Panc1 (cell line): Measurements from ENCODE around the gene GFOD2. TPM values are rescaled to one million over a fixed set of nuclear protein-coding genes. Genes with fewer than 3 reads are reported as not detected.

Experiments
- ATAC-seq: fragments of 200-7000 bp; cut with Tn5 transposase; 2 replicates; pipeline ENCODE4 v1.9.1; 2020; ENCODE audit warnings: mild to moderate bottlenecking, moderate library complexity
- BruUV-seq: library from RNA; stranded (reverse); fragments of 400-500 nt; replicated peaks from 2 replicates; lab custom pipeline; 2021; lab: Mats Ljungman, UMichigan
- CTCF ChIA-PET: fragments of 300-600 bp; sonication (Branson Sonifier 250); formaldehyde crosslinking; loops from one replicate; lab custom pipeline; 2022; ENCODE audit warnings: antibody characterized with exemption; lab: Charles Lee
- POLR2A ChIA-PET: fragments of 300-600 bp; sonication (Branson Sonifier 250); formaldehyde crosslinking; loops from one replicate; lab custom pipeline; 2022; ENCODE audit warnings: antibody characterized with exemption; lab: Charles Lee
- DNase-seq: peaks from one replicate; pipeline ENCODE4 v3.0.0-alpha.2; 2010; ENCODE audit warnings: low read depth, low spot score
- H3K27ac ChIP-seq: 2 replicates; pipeline ENCODE4 v1.5.1; 2011; ENCODE audit warnings: mild to moderate bottlenecking, low read length, inconsistent platforms
- H3K27me3 ChIP-seq: fragments of 200-500 bp; sonication (Bioruptor generic); 2 replicates; pipeline ENCODE4 v1.6.0; 2014; ENCODE audit warnings: low read length, inconsistent platforms; ENCODE audit not compliant: control insufficient read depth, insufficient read depth
- H3K36me3 ChIP-seq: fragments of 200-500 bp; sonication (Bioruptor generic); 2 replicates; pipeline ENCODE4 v1.5.1; 2014; ENCODE audit warnings: inconsistent platforms, mild to moderate bottlenecking, low read length, moderate library complexity; ENCODE audit not compliant: control insufficient read depth, insufficient read depth
- H3K4me1 ChIP-seq: 2 replicates; pipeline ENCODE4 v1.5.1; 2011; ENCODE audit warnings: inconsistent platforms, mild to moderate bottlenecking, low read length, moderate library complexity; ENCODE audit not compliant: control insufficient read depth, insufficient read depth
- H3K4me3 ChIP-seq, 2 experiments: 2 replicates each; pipeline ENCODE4 v1.5.1; 2011 to 2012; ENCODE audit warnings: low read depth in 2 of 2, low read length in 2 of 2, mild to moderate bottlenecking in 2 of 2, inconsistent platforms in 1 of 2, moderate library complexity in 1 of 2
- H3K9me3 ChIP-seq: fragments of 200-500 bp; sonication (Bioruptor generic); 2 replicates; pipeline ENCODE4 v1.5.1; 2014; ENCODE audit warnings: low read depth, mild to moderate bottlenecking, inconsistent platforms, low read length, moderate library complexity; ENCODE audit not compliant: control insufficient read depth, insufficient read depth
- CTCF ChIP-seq: fragments of 450-650 bp; IDR thresholded peaks from 2 replicates; pipeline ENCODE4 v1.5.1; 2017; ENCODE audit warnings: mild to moderate bottlenecking
- POLR2AphosphoS5 ChIP-seq: IDR thresholded peaks from 2 replicates; pipeline ENCODE4 v1.6.1; 2012; ENCODE audit warnings: mild to moderate bottlenecking, low read depth, low read length, moderate library complexity
- REST ChIP-seq, 2 experiments: IDR thresholded peaks; 2 replicates each; pipeline ENCODE4 v1.6.1; 2011 to 2012; ENCODE audit warnings: low read depth in 2 of 2, control low read depth in 1 of 2, low read length in 1 of 2, mild to moderate bottlenecking in 1 of 2, moderate library complexity in 1 of 2; ENCODE audit not compliant: insufficient read depth in 1 of 2
- SIN3A ChIP-seq: IDR thresholded peaks from 2 replicates; pipeline ENCODE4 v1.6.1; 2012; ENCODE audit warnings: low read depth, mild to moderate bottlenecking, low read length, moderate library complexity, borderline replicate concordance; ENCODE audit not compliant: insufficient read depth
- TCF7L2 ChIP-seq: IDR thresholded peaks from 2 replicates; pipeline ENCODE4 v1.6.1; 2011; ENCODE audit warnings: mild to moderate bottlenecking, low read depth, low read length, inconsistent platforms
- in situ Hi-C: cut with HindIII; loops from 2 replicates; pipeline ENCODE4 v1.10.0; 2016; ENCODE audit warnings: low sequenced_read_pairs, low pct_unique_long_range_greater_than_20kb
- intact Hi-C: fragments of 100-400 bp; cut with micrococcal nuclease; formaldehyde crosslinking; loops from one replicate; pipeline ENCODE4 v1.10.0; 2022; ENCODE audit not compliant: unreplicated experiment
- total RNA-seq: library from RNA; stranded (reverse); gene quantifications from one replicate; pipeline ENCODE4 v1.2.1, GENCODE V29; 2021; ENCODE audit not compliant: unreplicated experiment

The GFOD2 gene
- total RNA-seq, 1 experiment from 2014 or later: 15.1 TPM

DNA sequence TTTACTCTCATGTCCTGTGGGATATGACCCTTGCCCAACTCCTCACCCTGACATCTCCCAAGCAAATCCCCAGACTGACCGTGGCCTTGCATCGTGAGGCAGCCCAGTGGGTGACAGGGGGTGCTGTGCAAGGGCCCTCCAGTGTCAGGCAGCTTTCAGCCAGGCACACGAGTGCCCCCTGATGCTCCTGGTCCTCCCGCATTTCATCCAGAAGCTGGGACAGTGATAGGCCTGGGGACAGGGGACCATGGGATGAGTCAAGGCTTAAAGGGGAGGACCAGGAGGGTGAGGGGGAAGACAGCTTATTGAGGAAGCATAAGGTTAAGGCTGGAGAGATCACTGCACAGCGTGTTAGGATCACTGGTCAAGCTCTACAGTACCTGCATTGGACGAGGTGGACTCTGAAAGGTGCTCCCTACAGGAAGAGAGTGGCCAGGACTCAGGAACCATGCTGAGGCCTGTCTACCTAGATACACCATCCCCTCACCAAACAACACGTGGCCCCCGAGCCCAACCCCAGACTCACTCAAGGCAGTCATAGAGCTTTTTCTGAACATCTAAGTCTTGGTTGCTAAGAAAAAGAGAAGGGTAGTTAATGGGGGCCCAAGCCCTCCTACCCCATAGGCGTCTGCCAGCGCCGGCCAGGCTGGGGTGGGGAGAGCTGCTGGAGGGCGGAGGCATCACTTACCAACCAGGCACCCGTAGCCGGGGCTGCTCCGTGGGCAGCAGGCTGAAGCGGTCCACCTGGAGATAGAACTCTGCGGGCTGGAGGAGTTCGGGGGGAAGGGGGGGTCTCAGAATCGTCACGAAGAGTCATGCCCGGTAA is 60.1 kb downstream of the GFOD2 start:
- no TSS peak for BruUV-seq
- Histone ChIP-seq H3K27me3 (no peaks in the 10 kb centered on the region), H3K36me3 (peaks cover 2% of the 10 kb centered on the region; the same call in 1 of the 2 replicates), H3K4me3 (peak overlapping the region; percentile 82 to 86), H3K27ac (peak overlapping the region; percentile 85; the same call in 1 of the 2 replicates), H3K4me1 (peaks cover 3% of the 10 kb centered on the region; the same call in 1 of the 2 replicates), H3K9me3 (no peaks in the 10 kb centered on the region)
- ChIA-PET POLR2A (no interaction called here), CTCF (interaction anchor here (0.5 kb wide), 1 partner anchor 31 kb away, joined by 3 read pairs; no protein-coding TSS in a partner anchor)
- ATAC-seq (no peak), DNase-seq (no peak)
- TF ChIP-seq CTCF (no peak), SIN3A (no peak), TCF7L2 (no peak), POLR2AphosphoS5 (no peak)
- in situ Hi-C loops: no loop called here
- intact Hi-C loops: no loop called here

GRCh38 chr16:67657751-67658518 is 61.2 kb downstream of the GFOD2 start:
- POLR2A ChIA-PET: interaction anchor here (0.5 kb wide), 1 partner anchor 56 kb away, joined by 6 read pairs; no protein-coding TSS in a partner anchor
- CTCF ChIA-PET: no interaction called here

More at GRCh38 chr16:67657751-67658518, 61.2 kb downstream of the GFOD2 start:
- Histone ChIP-seq H3K27me3 (no peaks in the 10 kb centered on the region), H3K4me1 (peaks cover 3% of the 10 kb centered on the region; the same call in 1 of the 2 replicates), H3K27ac (no peak overlapping the region), H3K4me3 (no peak overlapping the region), H3K9me3 (no peaks in the 10 kb centered on the region), H3K36me3 (peaks cover 2% of the 10 kb centered on the region; the same call in 1 of the 2 replicates)
- ATAC-seq (no peak), DNase-seq (no peak)
- in situ Hi-C loops: no loop called here
- no TSS peak for BruUV-seq
- intact Hi-C loops: no loop called here
- TF ChIP-seq TCF7L2 (no peak), POLR2AphosphoS5 (no peak), CTCF (no peak), REST (IDR thresholded peaks at IDR 0.05; ENCODE audit: insufficient read depth in 1 of 2, low read depth in 2 of 2, low read length in 1 of 2) (no peak)
